Loucy (cell line): ENCODE data around the gene KATNAL1.

Experiments
- CTCF ChIP-seq: fragments of 200-600 bp; sonication (generic); conservative IDR thresholded peaks from 2 replicates; pipeline ENCODE4 v1.5.1; 2014; ENCODE audit warnings: mild to moderate bottlenecking, antibody characterized with exemption, low read length
- EZH2phosphoT487 ChIP-seq: fragments of 200-600 bp; IDR thresholded peaks from 2 replicates; pipeline ENCODE4 v1.6.1; 2018; ENCODE audit warnings: antibody characterized with exemption, mild to moderate bottlenecking, moderate library complexity, borderline replicate concordance

- TF ChIP-seq CTCF (no peak), EZH2phosphoT487 (no peak)
These were observed 152.4 kb downstream of the KATNAL1 start for GRCh38 chr13:30154931-30155330.
